ENCODE measurements around the gene NKAPD1. TPM values are rescaled to one million over a fixed set of nuclear protein-coding genes. Genes with fewer than 3 reads are reported as not detected.
"Not testable (repeated sequence)": the region's sequence is repeated elsewhere in the genome, so short reads cannot be mapped to it uniquely, and the experiment has no call there.

NKAPD1 gene, protein sequence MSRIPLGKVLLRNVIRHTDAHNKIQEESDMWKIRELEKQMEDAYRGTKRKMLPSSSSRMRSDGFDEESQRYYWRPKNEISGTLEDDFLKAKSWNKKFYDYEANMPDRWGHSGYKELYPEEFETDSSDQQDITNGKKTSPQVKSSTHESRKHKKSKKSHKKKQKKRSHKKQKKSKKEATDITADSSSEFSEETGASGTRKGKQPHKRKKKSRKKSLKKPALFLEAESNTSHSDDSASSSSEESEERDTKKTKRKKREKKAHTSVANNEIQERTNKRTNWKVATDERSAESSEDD
- polyA plus RNA-seq (2011; rRNA removed) (18.2 and 23.2 TPM in 2 replicates), polyA minus RNA-seq (2011; rRNA and poly(A)+ RNA removed) (13.5 and 16.3 TPM in 2 replicates)

DNA sequence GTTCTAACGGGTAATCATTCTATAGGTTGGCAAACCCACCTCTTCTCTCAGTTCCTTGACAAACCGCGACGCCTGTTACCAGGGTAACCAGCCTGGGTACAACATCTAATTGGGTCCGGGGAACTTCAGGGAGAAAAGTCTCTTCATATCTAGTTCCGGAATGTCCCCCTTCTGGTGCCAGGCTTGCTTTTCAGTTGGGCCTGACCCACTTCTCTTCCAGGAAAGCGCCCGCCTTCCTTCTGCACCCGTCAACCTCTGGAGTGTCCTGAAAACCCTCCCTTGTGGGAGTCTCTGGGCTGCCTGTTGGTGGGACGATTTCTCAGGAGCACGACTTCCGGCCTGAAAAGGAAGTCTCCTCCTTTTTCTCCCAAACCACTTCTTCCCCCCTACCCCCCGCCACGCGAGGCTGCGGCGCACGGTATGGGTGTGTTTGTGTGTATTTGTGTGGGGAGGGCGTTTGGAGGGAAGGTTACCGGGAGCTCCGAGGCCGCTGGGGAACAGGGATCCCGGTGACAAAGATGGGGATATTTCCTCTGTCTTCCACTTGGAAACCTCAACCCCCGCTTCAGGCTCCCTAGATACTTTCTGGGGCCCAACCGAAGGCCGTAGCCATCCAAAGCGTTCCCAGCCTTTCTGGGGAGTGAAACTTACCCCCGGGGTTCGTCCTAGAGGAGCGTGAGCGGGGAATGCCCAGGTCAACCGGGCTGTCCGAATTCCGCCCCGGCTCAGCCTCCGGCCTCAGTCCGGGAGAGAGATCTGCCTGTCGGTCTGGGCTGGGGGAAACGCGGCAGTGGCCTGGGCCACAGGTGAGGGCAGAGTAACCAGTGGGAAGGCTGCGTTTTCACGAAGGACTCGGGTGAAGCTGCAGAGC, at the start of gene NKAPD1, which contains the start of gene PIH1D2:
Gene NKAPD1 (plus strand): TSS at position 359 of the 871 bp plus-strand sequence. CDS start 1,276 bp downstream, outside the sequence.
Gene PIH1D2 (minus strand): TSS at position 77 of the 871 bp plus-strand sequence. CDS start 843 bp downstream, outside the sequence.
- CTCF ChIA-PET = interaction anchor here (1.5 kb wide), 1 partner anchor 206 kb away, joined by 6 read pairs; no protein-coding TSS in a partner anchor

DNA sequence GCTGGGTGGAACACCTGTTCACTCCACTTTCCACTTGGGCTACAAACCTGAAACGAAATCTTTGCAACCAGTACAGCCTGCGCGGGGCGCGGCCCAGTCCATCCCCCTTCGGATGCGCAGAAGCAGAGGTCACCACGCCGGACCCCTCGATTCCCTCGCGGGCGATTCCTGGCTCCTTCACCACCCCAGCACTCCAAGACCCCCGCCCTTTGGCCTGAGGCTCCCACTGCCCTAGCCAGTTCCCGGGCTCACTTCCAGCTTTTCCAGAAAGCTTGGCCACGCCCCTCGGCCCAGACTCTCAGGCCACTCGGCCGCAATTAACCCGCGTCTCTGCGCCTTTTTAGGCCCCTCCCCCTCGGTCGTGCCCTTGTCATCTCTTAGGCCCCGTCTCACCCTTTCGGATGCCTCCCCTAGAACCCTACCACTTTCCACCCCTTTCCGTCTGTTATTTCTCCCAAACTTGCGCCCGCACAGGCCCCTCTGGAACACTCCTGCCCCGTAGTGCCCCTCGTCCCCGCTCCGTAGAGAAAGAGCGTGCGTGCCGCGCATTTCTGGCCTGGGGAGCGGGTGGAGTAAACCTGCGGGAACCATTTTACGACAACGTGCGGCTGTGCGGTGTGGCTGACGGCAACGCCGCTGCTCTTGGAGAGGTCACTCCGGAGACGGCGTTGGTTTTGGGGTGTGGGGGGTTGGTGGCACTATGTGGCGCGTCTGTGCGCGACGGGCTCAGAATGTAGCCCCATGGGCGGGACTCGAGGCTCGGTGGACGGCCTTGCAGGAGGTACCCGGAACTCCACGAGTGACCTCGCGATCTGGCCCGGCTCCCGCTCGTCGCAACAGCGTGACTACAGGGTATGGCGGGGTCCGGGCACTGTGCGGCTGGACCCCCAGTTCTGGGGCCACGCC, 49.1 kb upstream of the NKAPD1 start, which contains the start of gene DLAT:
Gene DLAT (plus strand): TSS at position 636 of the 906 bp plus-strand sequence. CDS start 65 bp downstream, at position 701.
- Histone ChIP-seq H3K9me3 (ENCODE audit: control insufficient read depth, insufficient read depth, low read length) (no peaks in the 10 kb centered on the region; the same call in 1 of the 2 replicates), H3K27me3 (ENCODE audit: control insufficient read depth, insufficient read depth, low read length) (no peaks in the 10 kb centered on the region), H3K4me3 (ENCODE audit: low read depth, low read length) (peak within 1 kb of the TSS; percentile 88), H3K27ac (ENCODE audit: low read depth, low read length) (no peak within 1 kb of the TSS)
- DNase-seq (ENCODE audit: low read depth, low spot score) = peak; percentile 18
- CTCF ChIA-PET = no interaction called here
- POLR2A ChIA-PET = interaction anchor here (0.8 kb wide), 1 partner anchor 260 kb away, joined by 3 read pairs; no protein-coding TSS in a partner anchor
- TF ChIP-seq, protein P1, sequence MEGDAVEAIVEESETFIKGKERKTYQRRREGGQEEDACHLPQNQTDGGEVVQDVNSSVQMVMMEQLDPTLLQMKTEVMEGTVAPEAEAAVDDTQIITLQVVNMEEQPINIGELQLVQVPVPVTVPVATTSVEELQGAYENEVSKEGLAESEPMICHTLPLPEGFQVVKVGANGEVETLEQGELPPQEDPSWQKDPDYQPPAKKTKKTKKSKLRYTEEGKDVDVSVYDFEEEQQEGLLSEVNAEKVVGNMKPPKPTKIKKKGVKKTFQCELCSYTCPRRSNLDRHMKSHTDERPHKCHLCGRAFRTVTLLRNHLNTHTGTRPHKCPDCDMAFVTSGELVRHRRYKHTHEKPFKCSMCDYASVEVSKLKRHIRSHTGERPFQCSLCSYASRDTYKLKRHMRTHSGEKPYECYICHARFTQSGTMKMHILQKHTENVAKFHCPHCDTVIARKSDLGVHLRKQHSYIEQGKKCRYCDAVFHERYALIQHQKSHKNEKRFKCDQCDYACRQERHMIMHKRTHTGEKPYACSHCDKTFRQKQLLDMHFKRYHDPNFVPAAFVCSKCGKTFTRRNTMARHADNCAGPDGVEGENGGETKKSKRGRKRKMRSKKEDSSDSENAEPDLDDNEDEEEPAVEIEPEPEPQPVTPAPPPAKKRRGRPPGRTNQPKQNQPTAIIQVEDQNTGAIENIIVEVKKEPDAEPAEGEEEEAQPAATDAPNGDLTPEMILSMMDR (IDR thresholded peaks at IDR 0.05; ENCODE audit: low read depth, low read length) = no peak

More for the DNA sequence above, at the start of gene NKAPD1, which contains the start of gene PIH1D2:
- Histone ChIP-seq H3K27me3 (ENCODE audit: control insufficient read depth, insufficient read depth, low read length) (no peaks in the 10 kb centered on the region), H3K4me3 (ENCODE audit: low read depth, low read length) (peak within 1 kb of the TSS; percentile 97), H3K9me3 (ENCODE audit: control insufficient read depth, insufficient read depth, low read length) (no peaks in the 10 kb centered on the region; the same call in 1 of the 2 replicates), H3K27ac (ENCODE audit: low read depth, low read length) (peak within 1 kb of the TSS; percentile 98)
- peak; percentile 69 for DNase-seq (ENCODE audit: low read depth, low spot score)
- TF ChIP-seq, protein P1 (IDR thresholded peaks at IDR 0.05; ENCODE audit: low read depth, low read length) = peak; percentile 19; the same call in 1 of the 2 replicates
- POLR2A ChIA-PET = no interaction called here

DNA sequence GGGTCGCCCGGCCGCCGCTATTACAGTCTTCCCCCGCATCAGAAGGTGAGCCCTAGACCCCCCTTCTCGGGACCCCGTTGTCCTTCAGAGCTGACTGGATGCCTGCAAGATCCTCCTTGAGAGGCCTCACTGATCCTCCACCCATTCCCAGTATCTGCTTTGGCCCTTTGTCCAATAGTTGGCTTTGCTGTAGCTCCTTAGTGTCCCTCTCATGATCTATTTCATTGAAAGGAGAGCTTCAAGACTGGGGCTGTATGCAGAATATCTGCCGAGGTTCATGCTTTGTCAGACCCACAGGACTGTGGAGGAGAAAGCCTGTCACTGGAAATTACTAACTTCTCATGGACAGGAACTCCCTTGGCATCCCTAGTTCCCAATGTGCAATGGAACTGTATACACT, 48.4 kb upstream of the NKAPD1 start:
- peak overlapping the region; percentile 88 for H3K4me3 ChIP-seq (ENCODE audit: low read depth, low read length)
- CTCF ChIA-PET = no interaction called here

DNA sequence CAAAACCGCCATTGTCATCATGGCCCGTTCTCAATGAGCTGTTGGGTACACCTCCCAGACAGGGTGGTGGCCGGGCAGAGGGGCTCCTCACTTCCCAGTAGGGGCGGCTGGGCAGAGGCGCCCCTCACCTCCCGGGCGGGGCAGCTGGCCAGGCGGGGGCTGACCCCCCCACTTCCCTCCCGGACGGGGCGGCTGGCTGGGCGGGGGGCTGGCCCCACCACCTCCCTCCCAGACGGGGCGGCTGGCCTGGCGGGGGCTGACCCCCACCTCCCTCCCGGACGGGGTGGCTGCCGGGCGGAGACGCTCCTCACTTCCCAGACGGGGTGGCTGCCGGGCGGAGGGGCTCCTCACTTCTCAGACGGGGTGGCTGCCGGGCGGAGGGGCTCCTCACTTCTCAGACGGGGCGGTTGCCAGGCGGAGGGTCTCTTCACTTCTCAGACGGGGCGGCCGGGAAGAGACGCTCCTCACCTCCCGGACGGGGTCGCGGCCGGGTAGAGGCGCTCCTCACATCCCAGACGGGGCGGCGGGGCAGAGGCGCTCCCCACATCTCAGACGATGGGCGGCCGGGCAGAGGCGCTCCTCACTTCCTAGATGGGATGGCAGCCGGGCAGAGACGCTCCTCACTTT, 47.2 kb upstream of the NKAPD1 start:
- CTCF ChIA-PET; H3K27ac ChIP-seq (ENCODE audit: low read depth, low read length); DNase-seq (ENCODE audit: low read depth, low spot score); POLR2A ChIA-PET; H3K27me3 ChIP-seq (ENCODE audit: control insufficient read depth, insufficient read depth, low read length); H3K9me3 ChIP-seq (ENCODE audit: control insufficient read depth, insufficient read depth, low read length); H3K4me3 ChIP-seq (ENCODE audit: low read depth, low read length): not testable (repeated sequence)

More for the DNA sequence above, 48.4 kb upstream of the NKAPD1 start:
- POLR2A ChIA-PET = interaction anchor here (0.5 to 0.8 kb wide), 2 partner anchors 47 to 260 kb away, joined by 3 to 12 read pairs; no protein-coding TSS in a partner anchor
- Histone ChIP-seq H3K27ac (ENCODE audit: low read depth, low read length) (no peak overlapping the region), H3K27me3 (ENCODE audit: control insufficient read depth, insufficient read depth, low read length) (no peaks in the 10 kb centered on the region), H3K9me3 (ENCODE audit: control insufficient read depth, insufficient read depth, low read length) (no peaks in the 10 kb centered on the region; the same call in 1 of the 2 replicates)
- TF ChIP-seq, protein P1 (IDR thresholded peaks at IDR 0.05; ENCODE audit: low read depth, low read length) = no peak
- DNase-seq (ENCODE audit: low read depth, low spot score) = no peak

Data from AG04450 (cell line).